ENCODE results near the gene CEP43. TPM values are rescaled to one million over a fixed set of nuclear protein-coding genes. Genes with fewer than 3 reads are reported as not detected.

CEP43 gene
- total and polyA plus RNA-seq, 2 of the 8 experiments (the other 6 are each of a cell fraction or from before 2014, with no cell fraction given), result 12.0 to 31.2 TPM

DNA sequence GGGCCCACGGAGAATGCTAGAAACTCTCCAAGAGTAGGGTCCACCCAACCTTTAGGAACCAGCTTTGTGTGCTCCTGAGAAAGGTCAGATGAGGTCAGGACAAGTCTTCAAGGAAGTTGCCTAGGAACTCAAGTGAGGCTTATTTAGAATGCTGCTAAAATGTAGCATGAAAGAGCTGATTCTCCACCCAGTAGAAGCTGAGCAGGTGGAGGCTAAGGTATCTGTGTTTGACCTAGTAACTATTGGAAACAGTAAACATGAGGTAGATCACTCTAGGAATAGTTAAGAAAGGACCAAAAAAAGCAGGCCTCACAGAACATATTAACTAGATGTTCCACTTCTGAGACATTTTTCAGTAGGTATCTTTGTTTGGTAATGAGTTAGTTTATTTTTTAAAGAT is 13.9 kb downstream of the CEP43 start:
- Histone ChIP-seq H3K4ac (replicated peaks; ENCODE audit: insufficient read length, low read depth, low read length) (no peak overlapping the region), H4K20me1 (replicated peaks in 1 of 2; ENCODE audit: control insufficient read depth in 1 of 2, insufficient read depth in 2 of 2, low read length in 2 of 2) (peaks cover 0 to 2% of the 10 kb centered on the region in 2 experiments), H3K9ac (replicated peaks in 1 of 4; ENCODE audit: extremely low read depth in 1 of 4, low read depth in 3 of 4, low read length in 3 of 4) (no peak overlapping the region), H3K4me2 (ENCODE audit: insufficient read depth in 1 of 2, low read depth in 2 of 2, low read length in 2 of 2) (no peak overlapping the region), H2BK20ac (ENCODE audit: low read length) (no peak overlapping the region), H3K14ac (ENCODE audit: insufficient read length) (no peak overlapping the region), H3K36me3 (ENCODE audit: control insufficient read depth in 2 of 4, insufficient read depth in 4 of 4, low read length in 3 of 4) (peaks cover 19 to 55% (median 35%) of the 10 kb centered on the region in 4 experiments), H4K8ac (ENCODE audit: extremely low read depth, insufficient read depth, low read length) (no peak overlapping the region), H3K9me3 (ENCODE audit: insufficient read depth in 2 of 2, low read depth in 1 of 2, low read length in 1 of 2) (no peaks in the 10 kb centered on the region), H3K56ac (replicated peaks; ENCODE audit: insufficient read length, low read depth, low read length) (no peak overlapping the region), H3K27me3 (replicated peaks in 1 of 4; ENCODE audit: control insufficient read depth in 3 of 4, extremely low read depth in 1 of 4, insufficient read depth in 3 of 4, low read length in 3 of 4) (no peaks in the 10 kb centered on the region), H3K27ac (ENCODE audit: low read depth, low read length) (no peak overlapping the region), H4K91ac (replicated peaks; ENCODE audit: insufficient read length, low read length) (no peak overlapping the region), H3K18ac (ENCODE audit: extremely low read depth, low read length) (no peak overlapping the region), H3K4me3 (ENCODE audit: extremely low read depth in 1 of 4, insufficient read depth in 2 of 4, low read depth in 3 of 4, low read length in 4 of 4) (no peak overlapping the region), H2BK15ac (ENCODE audit: low read length) (no peak overlapping the region), H3K23ac (ENCODE audit: insufficient read length) (no peak overlapping the region), H2BK12ac (ENCODE audit: low read depth, low read length) (no peak overlapping the region), H3K79me2 (ENCODE audit: control insufficient read depth in 1 of 2, insufficient read depth in 2 of 2, low read length in 2 of 2) (no peaks in the 10 kb centered on the region), H4K5ac (ENCODE audit: insufficient read length, low read depth, low read length) (no peak overlapping the region), H2AFZ (ENCODE audit: low read length) (no peak overlapping the region), H2BK120ac (replicated peaks; ENCODE audit: low read depth, low read length) (no peak overlapping the region), H3K4me1 (replicated peaks in 1 of 4; ENCODE audit: control insufficient read depth in 3 of 4, insufficient read depth in 4 of 4, low read length in 3 of 4) (no peaks in the 10 kb centered on the region), H2AK5ac (ENCODE audit: low read depth, low read length) (no peak overlapping the region), H3K23me2 (ENCODE audit: low read depth, low read length) (no peaks in the 10 kb centered on the region), H3K79me1 (ENCODE audit: low read depth, low read length) (0 out of 2 replicates have a peak, but pooled peaks cover 3% of the 10 kb centered on the region), H2BK5ac (ENCODE audit: low read depth, low read length) (no peak overlapping the region)
- FAIRE-seq (no peak), DNase-seq (ENCODE audit: low read depth in 1 of 2, low spot score in 2 of 2) (no peak)
- 93% methylated on average over 1 of the region's 1 CpG; no CpG with 5 or more reads in 1 of the 2 experiments for WGBS, 2 experiments (ENCODE audit: extremely low coverage in 1 of 2, insufficient coverage in 1 of 2, insufficient read length in 1 of 2, insufficient replicate concordance in 2 of 2, low coverage in 1 of 2, low lambda C conversion rate in 2 of 2, missing lambda C conversion rate in 1 of 2)
- ChIA-PET POLR2A (ENCODE audit: partially characterized antibody) (interaction anchor here (0.9 to 2.2 kb wide), 4 partner anchors 8 to 17 kb away, joined by 3 to 5 read pairs (median 4); no protein-coding TSS in a partner anchor), CTCF (ENCODE audit: partially characterized antibody) (interaction anchor here (1.7 to 2.0 kb wide), 2 partner anchors 9 to 17 kb away, joined by 5 read pairs; no protein-coding TSS in a partner anchor)
- TF ChIP-seq RFX5 (IDR thresholded peaks at IDR 0.05; ENCODE audit: borderline replicate concordance, low read depth, low read length) (no peak), NANOG (IDR thresholded peaks at IDR 0.05; ENCODE audit: insufficient read depth, low read depth, low read length, poor library complexity, severe bottlenecking) (no peak), PHF8 (conservative IDR thresholded peaks at IDR 0.05; ENCODE audit: low read depth, low read length) (no peak), TBP (IDR thresholded peaks at IDR 0.05; ENCODE audit: low read depth, low read length) (no peak), ASH2L (IDR thresholded peaks at IDR 0.05; ENCODE audit: low read length) (no peak), TCF12 (IDR thresholded peaks at IDR 0.05; ENCODE audit: low read depth, low read length) (no peak), TEAD4 (IDR thresholded peaks at IDR 0.05; ENCODE audit: low read depth, low read length) (no peak), KDM5A (IDR thresholded peaks at IDR 0.05; ENCODE audit: low read length) (no peak), POU5F1 (IDR thresholded peaks at IDR 0.05; ENCODE audit: low read depth, low read length) (no peak), EZH2 (IDR thresholded peaks at IDR 0.05; ENCODE audit: low read depth, low read length, severe bottlenecking) (no peak)
- TF ChIP-seq, protein P1, sequence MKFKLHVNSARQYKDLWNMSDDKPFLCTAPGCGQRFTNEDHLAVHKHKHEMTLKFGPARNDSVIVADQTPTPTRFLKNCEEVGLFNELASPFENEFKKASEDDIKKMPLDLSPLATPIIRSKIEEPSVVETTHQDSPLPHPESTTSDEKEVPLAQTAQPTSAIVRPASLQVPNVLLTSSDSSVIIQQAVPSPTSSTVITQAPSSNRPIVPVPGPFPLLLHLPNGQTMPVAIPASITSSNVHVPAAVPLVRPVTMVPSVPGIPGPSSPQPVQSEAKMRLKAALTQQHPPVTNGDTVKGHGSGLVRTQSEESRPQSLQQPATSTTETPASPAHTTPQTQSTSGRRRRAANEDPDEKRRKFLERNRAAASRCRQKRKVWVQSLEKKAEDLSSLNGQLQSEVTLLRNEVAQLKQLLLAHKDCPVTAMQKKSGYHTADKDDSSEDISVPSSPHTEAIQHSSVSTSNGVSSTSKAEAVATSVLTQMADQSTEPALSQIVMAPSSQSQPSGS (IDR thresholded peaks at IDR 0.05; ENCODE audit: low read length), result no peak
- TF ChIP-seq, protein P2, sequence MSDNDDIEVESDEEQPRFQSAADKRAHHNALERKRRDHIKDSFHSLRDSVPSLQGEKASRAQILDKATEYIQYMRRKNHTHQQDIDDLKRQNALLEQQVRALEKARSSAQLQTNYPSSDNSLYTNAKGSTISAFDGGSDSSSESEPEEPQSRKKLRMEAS (IDR thresholded peaks at IDR 0.05), result no peak
